HCT116 (cell line): ENCODE results near the gene HOMER1. TPM values are rescaled to one million over a fixed set of nuclear protein-coding genes. Genes with fewer than 3 reads are reported as not detected.

ENCODE experiments used
- ATAC-seq: fragments of 200-7000 bp; cut with Tn5 transposase; 2 replicates; pipeline ENCODE4 v1.9.1; 2020; ENCODE audit warnings: mild to moderate bottlenecking, moderate library complexity
- BruUV-seq: library from RNA; stranded (reverse); fragments of 400-500 nt; replicated peaks from 2 replicates; lab custom pipeline; 2021; lab: Mats Ljungman, UMichigan
- CTCF ChIA-PET: fragments of 300-600 bp; sonication (Branson Sonifier 250); formaldehyde crosslinking; loops from one replicate; lab custom pipeline; 2021; ENCODE audit warnings: antibody characterized with exemption; lab: Charles Lee
- POLR2A ChIA-PET: fragments of 300-600, 350-600 bp; sonication (Branson Sonifier 250); formaldehyde crosslinking; loops from one replicate; lab custom pipeline; 2021; ENCODE audit warnings: antibody characterized with exemption; lab: Charles Lee
- RAD21 ChIA-PET, 2 experiments: fragments of 300-600 bp; sonication (Branson Sonifier 250); formaldehyde crosslinking; loops; one replicate each; lab custom pipeline; 2023; ENCODE audit warnings: low total read pairs in 2 of 2; ENCODE audit not compliant: uncharacterized antibody in 2 of 2, unreplicated experiment in 2 of 2, low non-redundant PET in 1 of 2; lab: Charles Lee
- DNase-seq: peaks from one replicate; pipeline ENCODE4 v3.0.0-alpha.2; 2010; ENCODE audit warnings: low read depth, low spot score
- H2AFZ ChIP-seq: fragments of 200-600 bp; shearing (Covaris generic), sonication (generic); 2 replicates; pipeline ENCODE4 v1.6.1; 2017; ENCODE audit warnings: low read depth, mixed run types, mixed read lengths, antibody characterized with exemption, low read length; ENCODE audit not compliant: poor library complexity, severe bottlenecking
- H3K27ac ChIP-seq: 2 replicates; pipeline ENCODE4 v1.5.1; 2012; ENCODE audit warnings: low read depth, low read length
- H3K27me3 ChIP-seq: fragments of 200-600 bp; sonication (generic); 2 replicates; pipeline ENCODE4 v1.6.1; 2016; ENCODE audit warnings: mixed run types, low read length, mixed read lengths; ENCODE audit not compliant: insufficient read depth
- H3K36me3 ChIP-seq, 2 experiments: fragments of 200-500 bp in 1 of 2; fragments of 200-600 bp in 1 of 2; sonication (Bioruptor generic) in 1 of 2; sonication (generic) in 1 of 2; 2 replicates each; pipeline versions ENCODE4 v1.5.1 to v1.6.1; 2014 to 2016; ENCODE audit warnings: low read length in 2 of 2, inconsistent platforms in 1 of 2, mixed read lengths in 1 of 2, mixed run types in 1 of 2; ENCODE audit not compliant: insufficient read depth in 2 of 2, control insufficient read depth in 1 of 2
- H3K4me1 ChIP-seq, 2 experiments: fragments of 200-600 bp in 1 of 2; sonication (generic) in 1 of 2; 2 replicates each; pipeline versions ENCODE4 v1.5.1 to v1.6.1; 2012 to 2017; ENCODE audit warnings: low read length in 2 of 2, inconsistent platforms in 1 of 2, mild to moderate bottlenecking in 1 of 2, mixed read lengths in 1 of 2, mixed run types in 1 of 2, moderate library complexity in 1 of 2; ENCODE audit not compliant: insufficient read depth in 2 of 2, control insufficient read depth in 1 of 2
- H3K4me2 ChIP-seq: fragments of 200-600 bp; sonication (generic); 2 replicates; pipeline ENCODE4 v1.6.1; 2017; ENCODE audit warnings: mixed run types, low read length, mixed read lengths
- H3K4me3 ChIP-seq, 2 experiments: fragments of 200-600 bp in 1 of 2; sonication (generic) in 1 of 2; replicated peaks in 1 of 2; 2 replicates each; pipeline ENCODE4 v1.5.1; 2011 to 2016; ENCODE audit warnings: low read length in 2 of 2, control low read depth in 1 of 2, low read depth in 1 of 2, mild to moderate bottlenecking in 1 of 2, mixed read lengths in 1 of 2, mixed run types in 1 of 2
- H3K79me2 ChIP-seq: fragments of 200-600 bp; sonication (generic); 2 replicates; pipeline ENCODE4 v1.6.1; 2017; ENCODE audit warnings: mild to moderate bottlenecking, mixed run types, low read length, moderate library complexity, mixed read lengths; ENCODE audit not compliant: insufficient read depth
- H3K9ac ChIP-seq: fragments of 200-600 bp; sonication (generic); 2 replicates; pipeline ENCODE4 v1.6.1; 2016; ENCODE audit warnings: low read length, mixed read lengths
- H3K9me2 ChIP-seq: fragments of 200-600 bp; sonication (generic), shearing (Covaris generic); 2 replicates; pipeline ENCODE4 v1.6.1; 2017; ENCODE audit warnings: mixed run types, mild to moderate bottlenecking, moderate library complexity; ENCODE audit not compliant: insufficient read depth
- H3K9me3 ChIP-seq, 2 experiments: fragments of 200-500 bp in 1 of 2; fragments of 200-600 bp in 1 of 2; sonication (Bioruptor generic) in 1 of 2; sonication (generic) in 1 of 2; 2 replicates each; pipeline ENCODE4 v1.6.1; 2014 to 2017; ENCODE audit warnings: low read length in 2 of 2, mixed read lengths in 2 of 2, inconsistent platforms in 1 of 2, low read depth in 1 of 2, mild to moderate bottlenecking in 1 of 2, mixed run types in 1 of 2, moderate library complexity in 1 of 2; ENCODE audit not compliant: control insufficient read depth in 1 of 2, insufficient read depth in 1 of 2
- H4K20me1 ChIP-seq: fragments of 200-600 bp; sonication (generic), shearing (Covaris generic); 2 replicates; pipeline ENCODE4 v1.6.1; 2017; ENCODE audit warnings: mixed run types, mild to moderate bottlenecking, moderate library complexity; ENCODE audit not compliant: insufficient read depth
- ATF3 ChIP-seq: IDR thresholded peaks from 2 replicates; pipeline ENCODE4 v1.6.1; 2012
- CEBPB ChIP-seq: IDR thresholded peaks from 2 replicates; pipeline ENCODE4 v1.6.1; 2012; ENCODE audit warnings: low read depth
- CTCF ChIP-seq, 3 experiments: fragments of 200-600 bp in 1 of 3; sonication (generic) in 1 of 3; IDR thresholded peaks in 2 of 3; conservative IDR thresholded peaks in 1 of 3; 2 replicates each; pipeline ENCODE4 v1.5.1; 2012 to 2017; ENCODE audit warnings: low read depth in 2 of 3, low read length in 2 of 3, antibody characterized with exemption in 1 of 3, borderline replicate concordance in 1 of 3, control low read depth in 1 of 3, mild to moderate bottlenecking in 1 of 3, mixed read lengths in 1 of 3, mixed run types in 1 of 3, moderate library complexity in 1 of 3; ENCODE audit not compliant: insufficient read depth in 1 of 3
- EZH2 ChIP-seq: fragments of 200-600 bp; sonication (generic); IDR thresholded peaks from 2 replicates; pipeline ENCODE4 v1.6.1; 2017; ENCODE audit warnings: antibody characterized with exemption, mixed run types
- EZH2phosphoT487 ChIP-seq: fragments of 200-600 bp; IDR thresholded peaks from 2 replicates; pipeline ENCODE4 v1.6.1; 2018; ENCODE audit warnings: antibody characterized with exemption, borderline replicate concordance
- JUND ChIP-seq: IDR thresholded peaks from 2 replicates; pipeline ENCODE4 v1.6.1; 2012
- MAX ChIP-seq: IDR thresholded peaks from 2 replicates; pipeline ENCODE4 v1.6.1; 2012
- POLR2AphosphoS5 ChIP-seq: IDR thresholded peaks from 2 replicates; pipeline ENCODE4 v1.6.1; 2011; ENCODE audit warnings: mild to moderate bottlenecking, low read depth, low read length, moderate library complexity
- REST ChIP-seq: IDR thresholded peaks from 2 replicates; pipeline ENCODE4 v1.6.1; 2012; ENCODE audit warnings: low read depth
- SRF ChIP-seq: IDR thresholded peaks from 2 replicates; pipeline ENCODE4 v1.6.1; 2012; ENCODE audit warnings: low read depth
- ZBTB33 ChIP-seq: IDR thresholded peaks from 2 replicates; pipeline ENCODE4 v1.6.1; 2011; ENCODE audit warnings: mild to moderate bottlenecking, low read length, moderate library complexity; ENCODE audit not compliant: insufficient replicate concordance; ENCODE audit errors: extremely low read depth
- intact Hi-C: fragments of 100-400 bp; cut with micrococcal nuclease; formaldehyde crosslinking; loops from 2 replicates; pipeline ENCODE4 v1.10.0; 2022
- total RNA-seq: library from RNA; stranded (reverse); gene quantifications from one replicate; pipeline ENCODE4 v1.2.1, GENCODE V29; 2021; ENCODE audit not compliant: unreplicated experiment

HOMER1 gene
- total RNA-seq, 1 experiment from 2014 or later, result 21.4 TPM

GRCh38 chr5:79436224-79436623 lies 77.7 kb downstream of the HOMER1 start:
- H3K9ac ChIP-seq, result no peak overlapping the region
- H3K27me3 ChIP-seq, result no peaks in the 10 kb centered on the region
- H3K9me3 ChIP-seq, result no peaks in the 10 kb centered on the region
- ChIA-PET POLR2A (no interaction called here), CTCF (no interaction called here), RAD21 (no interaction called here)
- no peak for TF ChIP-seq ATF3
- TF ChIP-seq CEBPB, result 0 out of 2 replicates have a peak, but pooled peaks have one; percentile 19
- intact Hi-C loops, result no loop called here
- no TSS peak for BruUV-seq
- no peaks in the 10 kb centered on the region; a peak in 1 of 4 replicates for H3K36me3 ChIP-seq
- H3K4me3 ChIP-seq, result no peak overlapping the region
- H3K4me2 ChIP-seq, result no peak overlapping the region
- DNase-seq, result no peak
- no peaks in the 10 kb centered on the region for H3K4me1 ChIP-seq
- no peak overlapping the region for H3K27ac ChIP-seq
- no peaks in the 10 kb centered on the region for H3K9me2 ChIP-seq
- H4K20me1 ChIP-seq, result no peaks in the 10 kb centered on the region
- H3K79me2 ChIP-seq, result no peaks in the 10 kb centered on the region
- no peak for ATAC-seq
- H2AFZ ChIP-seq, result no peak overlapping the region

GRCh38 chr5:79430196-79430595 lies 83.7 kb downstream of the HOMER1 start:
- Histone ChIP-seq H3K4me3 (no peak overlapping the region), H3K79me2 (no peaks in the 10 kb centered on the region), H3K9me2 (no peaks in the 10 kb centered on the region), H3K27ac (no peak overlapping the region), H2AFZ (no peak overlapping the region), H3K9ac (no peak overlapping the region), H3K4me2 (no peak overlapping the region), H4K20me1 (no peaks in the 10 kb centered on the region), H3K36me3 (no peaks in the 10 kb centered on the region), H3K4me1 (no peaks in the 10 kb centered on the region), H3K27me3 (no peaks in the 10 kb centered on the region), H3K9me3 (no peaks in the 10 kb centered on the region)
- ChIA-PET POLR2A (no interaction called here), RAD21 (no interaction called here), CTCF (no interaction called here)
- no TSS peak for BruUV-seq
- DNase-seq (no peak), ATAC-seq (no peak)
- intact Hi-C loops, result no loop called here
- TF ChIP-seq SRF (no peak), EZH2 (no peak), MAX (no peak), EZH2phosphoT487 (no peak), CTCF (IDR thresholded peaks at IDR 0.05 in 2 of 3, conservative IDR thresholded peaks at IDR 0.05 in 1 of 3; ENCODE audit: borderline replicate concordance in 1 of 3, insufficient read depth in 1 of 3, low read depth in 2 of 3, low read length in 2 of 3) (no peak), CEBPB (no peak), ATF3 (no peak), ZBTB33 (no peak), JUND (no peak), POLR2AphosphoS5 (no peak), REST (no peak)
